GM18502 (cell line): ENCODE data around the gene DRGX.

ENCODE experiments used
- ATAC-seq: cut with Tn5 transposase; IDR thresholded peaks from one replicate; pipeline ENCODE4 v1.9.1; 2021; ENCODE audit warnings: mild to moderate bottlenecking; ENCODE audit not compliant: unreplicated experiment, poor library complexity

The DRGX gene

GRCh38 chr10:49408519-49409306, 12.8 kb upstream of the DRGX start:
- no peak for ATAC-seq

- peak; percentile 59 for ATAC-seq
Measured at GRCh38 chr10:49407552-49408137, 11.8 kb upstream of the DRGX start.

GRCh38 chr10:49407151-49407550, 11.3 kb upstream of the DRGX start:
- ATAC-seq, result no peak

GRCh38 chr10:49404321-49404878, 8.5 kb upstream of the DRGX start:
- ATAC-seq, result no peak

- ATAC-seq, result no peak
Measured at GRCh38 chr10:49403363-49403762, 7.5 kb upstream of the DRGX start.

- no peak for ATAC-seq
Measured at GRCh38 chr10:49400365-49400764, 4.5 kb upstream of the DRGX start.

GRCh38 chr10:49398986-49399385, 3.1 kb upstream of the DRGX start:
- no peak for ATAC-seq

GRCh38 chr10:49398000-49398861, 2.3 kb upstream of the DRGX start:
- ATAC-seq, result peak; percentile 65

- peak; percentile 25 for ATAC-seq
Measured at GRCh38 chr10:49397036-49397999, 1.4 kb upstream of the DRGX start.

GRCh38 chr10:49396666-49396999, 744 bp upstream of the DRGX start:
- no peak for ATAC-seq

- no peak for ATAC-seq
Measured at GRCh38 chr10:49394933-49395740, 752 bp downstream of the DRGX start.

- ATAC-seq, result no peak
Measured at GRCh38 chr10:49393757-49394156, 2.1 kb downstream of the DRGX start.

- no peak for ATAC-seq
Measured at GRCh38 chr10:49393301-49393700, 2.6 kb downstream of the DRGX start.

- ATAC-seq, result no peak
Measured at GRCh38 chr10:49389361-49389933, 6.4 kb downstream of the DRGX start.

- ATAC-seq, result no peak
Measured at GRCh38 chr10:49388161-49388560, 7.7 kb downstream of the DRGX start.

- no peak for ATAC-seq
Measured at GRCh38 chr10:49387071-49387470, 8.8 kb downstream of the DRGX start.

- ATAC-seq, result no peak
Measured at GRCh38 chr10:49385939-49386922, 9.7 kb downstream of the DRGX start.
